Measurements from ENCODE around the gene AGPAT3.

AGPAT3 gene

GRCh38 chr21:43958364-43959158 is 93.5 kb downstream of the AGPAT3 start:
- no peak for DNase-seq

- DNase-seq: no peak
Observed at GRCh38 chr21:43959231-43960116, 94.5 kb downstream of the AGPAT3 start.

- DNase-seq: no peak
Observed at GRCh38 chr21:43961382-43961909, 96.4 kb downstream of the AGPAT3 start.

- no peak for DNase-seq
Observed at GRCh38 chr21:43965911-43966585, 101.0 kb downstream of the AGPAT3 start.

- no peak for DNase-seq
Observed at GRCh38 chr21:43966946-43967512, 102.0 kb downstream of the AGPAT3 start.

- DNase-seq: no peak
Observed at GRCh38 chr21:43967981-43968380, 103.0 kb downstream of the AGPAT3 start.

- DNase-seq: no peak
Observed at GRCh38 chr21:43968410-43969114, 103.5 kb downstream of the AGPAT3 start.

- DNase-seq: no peak
Observed at GRCh38 chr21:43969115-43969444, 104.1 kb downstream of the AGPAT3 start.

GRCh38 chr21:43970551-43970950 is 105.5 kb downstream of the AGPAT3 start:
- no peak for DNase-seq

GRCh38 chr21:43971201-43971991 is 106.4 kb downstream of the AGPAT3 start:
- no peak for DNase-seq

GRCh38 chr21:43971992-43972255 is 106.9 kb downstream of the AGPAT3 start:
- no peak for DNase-seq

- no peak for DNase-seq
Observed at GRCh38 chr21:43972850-43973633, 108.0 kb downstream of the AGPAT3 start.

GRCh38 chr21:43973634-43973955 is 108.6 kb downstream of the AGPAT3 start:
- DNase-seq: no peak

GRCh38 chr21:43974791-43975468 is 109.9 kb downstream of the AGPAT3 start:
- DNase-seq: no peak

- peak; percentile 2 for DNase-seq
Observed at GRCh38 chr21:43975469-43976098, 110.6 kb downstream of the AGPAT3 start.

- no peak for DNase-seq
Observed at GRCh38 chr21:43976661-43977060, 111.6 kb downstream of the AGPAT3 start.

- DNase-seq: no peak
Observed at GRCh38 chr21:43978060-43978459, 113.0 kb downstream of the AGPAT3 start.

GRCh38 chr21:43979654-43980053 is 114.6 kb downstream of the AGPAT3 start:
- DNase-seq: no peak

GRCh38 chr21:43981151-43981870 is 116.3 kb downstream of the AGPAT3 start:
- no peak for DNase-seq

Measured in DMS153 (cell line).